Stomach (tissue), 9 donors: ENCODE results near the gene ATP13A3. TPM values are rescaled to one million over a fixed set of nuclear protein-coding genes. Genes with fewer than 3 reads are reported as not detected.
A peak's percentile ranks its signal among the peaks of the same experiment; 100 is the strongest.
"Not testable (repeated sequence)": the region's sequence is repeated elsewhere in the genome, so short reads cannot be mapped to it uniquely, and the experiment has no call there.

Source experiments
- DNase-seq, 2 donors: peaks; one replicate each; pipeline versions ENCODE4 v3.0.0 to v3.0.0-alpha.2; 2013 to 2019
- H3K27ac ChIP-seq, 5 donors: fragments of 200-600 bp in 4 of 5; sonication (generic) in 4 of 5; one replicate each; pipeline ENCODE4 v1.5.1; 2013 to 2019; ENCODE audit warnings: mild to moderate bottlenecking in 1 of 5, moderate library complexity in 1 of 5
- H3K27me3 ChIP-seq, 3 donors: fragments of 200-600 bp; sonication (generic); one replicate each; pipeline ENCODE4 v1.5.1; 2017 to 2019; ENCODE audit warnings: mixed run types in 1 of 3
- H3K36me3 ChIP-seq, 4 donors: fragments of 200-600 bp; sonication (generic); 1 replicate in 3 of 4; 2 replicates in 1 of 4; pipeline ENCODE4 v1.5.1; 2016 to 2019
- H3K4me1 ChIP-seq, 4 donors: fragments of 200-600 bp; sonication (generic); one replicate each; pipeline ENCODE4 v1.5.1; 2016 to 2019
- H3K4me3 ChIP-seq, 4 donors: fragments of 200-600 bp; sonication (generic) in 3 of 4; one replicate each; pipeline ENCODE4 v1.5.1; 2016 to 2019; ENCODE audit warnings: mild to moderate bottlenecking in 1 of 4
- H3K9me3 ChIP-seq, 4 donors: fragments of 200-600 bp; sonication (generic); one replicate each; pipeline ENCODE4 v1.5.1; 2016 to 2019
- EP300 ChIP-seq: sonication (generic); formaldehyde crosslinking; IDR thresholded peaks from one replicate; pipeline ENCODE4 v1.6.1; 2017; ENCODE audit warnings: antibody characterized with exemption
- POLR2A ChIP-seq, 4 donors: fragments of 450-650 bp; IDR thresholded peaks; one replicate each; pipeline ENCODE4 v1.6.1; 2016; ENCODE audit warnings: antibody characterized with exemption in 4 of 4, control low read depth in 2 of 4, mild to moderate bottlenecking in 1 of 4, moderate library complexity in 1 of 4
- POLR2AphosphoS5 ChIP-seq, 3 donors: sonication (generic); formaldehyde crosslinking; IDR thresholded peaks; one replicate each; pipeline ENCODE4 v1.6.1; 2016; ENCODE audit warnings: antibody characterized with exemption in 3 of 3
- WGBS, 5 donors: extraction: QIAGEN DNeasy Blood & Tissue Kit in 3 of 5; methylation state at CpG; one replicate each; pipeline versions ENCODE4 v1.1.5 to v1.1.7; 2013 to 2018; 5-methylcytosine and 5-hydroxymethylcytosine counted together
- intact Hi-C: fragments of 100-400 bp; cut with DNase I; formaldehyde crosslinking; loops from one replicate; pipeline ENCODE4 v1.15.1; 2023; ENCODE audit warnings: low total_unique reads
- polyA plus RNA-seq, 3 donors: library from polyadenylated mRNA; stranded (reverse); fragments of 200-250 nt; gene quantifications; one replicate each; pipeline ENCODE4 v1.2.3, GENCODE V29; 2013
- total RNA-seq, 5 donors: library from RNA; depleted of rRNA; stranded (reverse); fragments of >200 nt; gene quantifications; one replicate each; pipeline versions ENCODE4 v1.1.0 to v1.2.3, GENCODE V29; 2014 to 2016
- TF ChIP-seq, protein P1 (sequence below), 7 experiments: fragments of 450-650 bp in 4 of 7; fragments of 200-600 bp in 3 of 7; sonication (generic) in 3 of 7; IDR thresholded peaks; one replicate each; pipeline ENCODE4 v1.5.1; 2016 to 2019; ENCODE audit warnings: antibody characterized with exemption in 7 of 7, control low read depth in 2 of 7, mild to moderate bottlenecking in 1 of 7
- donor health status: healthy with polysubstance abuse.
- donor health status: Bipolar disorder and iron deficiency.
- donor health status: healthy.

The ATP13A3 gene
- total and polyA plus RNA-seq, 8 donors = 11.2 to 332 (median 21.4) TPM

DNA sequence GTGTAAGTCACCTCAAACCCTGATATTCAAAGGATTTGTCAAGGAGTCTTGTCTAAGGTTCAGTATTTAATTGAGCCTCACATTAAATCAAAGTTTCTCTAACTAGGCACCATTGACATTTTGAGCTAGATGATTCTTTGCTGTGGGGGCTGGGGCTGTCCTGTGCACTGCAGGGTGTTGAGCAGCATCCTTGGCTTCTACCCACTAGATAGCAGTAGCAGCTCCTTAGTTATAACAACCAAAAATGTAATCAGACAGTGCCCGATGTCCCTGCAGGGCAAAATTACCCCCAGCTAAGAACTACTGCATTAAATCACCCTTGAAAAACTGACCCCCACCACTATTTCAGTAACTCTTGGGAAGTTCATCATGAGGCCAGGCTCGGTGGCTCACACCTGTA is 17.3 kb upstream of the ATP13A3 start:
- TF ChIP-seq POLR2A (IDR thresholded peaks at IDR 0.05) (no peak), EP300 (no peak), POLR2AphosphoS5 (IDR thresholded peaks at IDR 0.05) (no peak)
- TF ChIP-seq, protein P1, sequence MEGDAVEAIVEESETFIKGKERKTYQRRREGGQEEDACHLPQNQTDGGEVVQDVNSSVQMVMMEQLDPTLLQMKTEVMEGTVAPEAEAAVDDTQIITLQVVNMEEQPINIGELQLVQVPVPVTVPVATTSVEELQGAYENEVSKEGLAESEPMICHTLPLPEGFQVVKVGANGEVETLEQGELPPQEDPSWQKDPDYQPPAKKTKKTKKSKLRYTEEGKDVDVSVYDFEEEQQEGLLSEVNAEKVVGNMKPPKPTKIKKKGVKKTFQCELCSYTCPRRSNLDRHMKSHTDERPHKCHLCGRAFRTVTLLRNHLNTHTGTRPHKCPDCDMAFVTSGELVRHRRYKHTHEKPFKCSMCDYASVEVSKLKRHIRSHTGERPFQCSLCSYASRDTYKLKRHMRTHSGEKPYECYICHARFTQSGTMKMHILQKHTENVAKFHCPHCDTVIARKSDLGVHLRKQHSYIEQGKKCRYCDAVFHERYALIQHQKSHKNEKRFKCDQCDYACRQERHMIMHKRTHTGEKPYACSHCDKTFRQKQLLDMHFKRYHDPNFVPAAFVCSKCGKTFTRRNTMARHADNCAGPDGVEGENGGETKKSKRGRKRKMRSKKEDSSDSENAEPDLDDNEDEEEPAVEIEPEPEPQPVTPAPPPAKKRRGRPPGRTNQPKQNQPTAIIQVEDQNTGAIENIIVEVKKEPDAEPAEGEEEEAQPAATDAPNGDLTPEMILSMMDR (IDR thresholded peaks at IDR 0.05) = no peak
- intact Hi-C loops = no loop called here
- no peaks in the 10 kb centered on the region for H3K36me3 ChIP-seq
- WGBS, 5 donors = 88 to 97% (median 94%) methylated on average over 2 of the region's 2 CpGs
- no peaks in the 10 kb centered on the region for H3K9me3 ChIP-seq
- H3K27ac ChIP-seq = no peak overlapping the region
- H3K4me3 ChIP-seq = no peak overlapping the region
- H3K4me1 ChIP-seq = no peaks in the 10 kb centered on the region
- H3K27me3 ChIP-seq = no peaks in the 10 kb centered on the region
- DNase-seq = no peak

DNA sequence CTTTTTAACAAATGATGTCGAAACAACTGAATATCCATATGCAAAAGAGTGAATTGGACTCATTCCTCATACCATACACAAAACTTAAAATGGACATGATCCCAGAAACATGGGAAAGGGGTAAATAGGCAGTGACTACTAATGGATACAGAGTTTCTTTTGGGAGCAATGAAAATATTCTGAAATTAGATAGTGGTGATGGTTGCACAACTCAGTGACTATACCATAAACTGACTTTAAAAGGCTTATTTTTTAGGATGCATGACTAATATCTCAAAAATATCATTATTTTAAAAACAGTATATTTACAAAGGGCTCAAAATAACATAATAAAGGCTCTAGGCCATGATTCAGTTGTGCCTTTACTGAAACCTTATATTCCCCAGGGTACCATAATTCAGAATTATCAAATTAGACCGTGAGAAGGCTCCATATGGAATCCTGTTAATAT is 16.3 kb upstream of the ATP13A3 start:
- H3K27me3 ChIP-seq = no peaks in the 10 kb centered on the region
- H3K4me3 ChIP-seq = no peak overlapping the region
- no peak for DNase-seq

DNA sequence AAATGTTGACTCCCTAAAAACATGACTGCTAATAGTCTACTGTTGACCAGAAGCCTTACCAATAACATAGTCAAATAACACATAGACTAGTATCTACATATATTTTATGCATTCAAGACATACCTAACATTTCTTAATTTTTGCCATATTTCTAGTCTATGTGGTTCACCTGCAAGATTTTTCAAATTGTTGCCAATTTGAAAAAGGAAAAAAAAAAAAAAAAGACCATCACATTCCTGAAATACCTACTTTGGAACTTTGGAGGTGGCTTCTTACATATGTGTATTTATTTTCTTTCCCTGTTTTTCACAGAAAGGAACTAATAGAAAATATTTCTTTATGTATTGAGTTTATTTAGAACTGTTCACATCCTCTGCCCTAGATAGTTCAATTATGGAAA is 13.4 kb upstream of the ATP13A3 start:
- TF ChIP-seq POLR2A (IDR thresholded peaks at IDR 0.05) = no peak
- TF ChIP-seq EP300 = no peak
- TF ChIP-seq POLR2AphosphoS5 (IDR thresholded peaks at IDR 0.05) = no peak
- TF ChIP-seq, protein P1 (IDR thresholded peaks at IDR 0.05) = no peak
- H3K27ac ChIP-seq = no peak overlapping the region
- intact Hi-C loops = no loop called here
- no peak overlapping the region for H3K4me3 ChIP-seq
- no peaks in the 10 kb centered on the region for H3K36me3 ChIP-seq
- H3K4me1 ChIP-seq = peaks cover 0 to 24% (median 13%) of the 10 kb centered on the region in 4 donors
- H3K9me3 ChIP-seq = no peaks in the 10 kb centered on the region
- no peak for DNase-seq
- H3K27me3 ChIP-seq = no peaks in the 10 kb centered on the region

More for the DNA sequence above, 16.3 kb upstream of the ATP13A3 start:
- Histone ChIP-seq H3K4me1 (no peaks in the 10 kb centered on the region), H3K27ac (no peak overlapping the region), H3K36me3 (no peaks in the 10 kb centered on the region), H3K9me3 (no peaks in the 10 kb centered on the region)
- WGBS, 5 donors = 89 to 96% (median 93%) methylated on average over 2 of the region's 2 CpGs
- intact Hi-C loops = no loop called here
- TF ChIP-seq, protein P1 (IDR thresholded peaks at IDR 0.05) = no peak
- no peak for TF ChIP-seq POLR2AphosphoS5 (IDR thresholded peaks at IDR 0.05)
- TF ChIP-seq POLR2A (IDR thresholded peaks at IDR 0.05) = no peak
- TF ChIP-seq EP300 = no peak

DNA sequence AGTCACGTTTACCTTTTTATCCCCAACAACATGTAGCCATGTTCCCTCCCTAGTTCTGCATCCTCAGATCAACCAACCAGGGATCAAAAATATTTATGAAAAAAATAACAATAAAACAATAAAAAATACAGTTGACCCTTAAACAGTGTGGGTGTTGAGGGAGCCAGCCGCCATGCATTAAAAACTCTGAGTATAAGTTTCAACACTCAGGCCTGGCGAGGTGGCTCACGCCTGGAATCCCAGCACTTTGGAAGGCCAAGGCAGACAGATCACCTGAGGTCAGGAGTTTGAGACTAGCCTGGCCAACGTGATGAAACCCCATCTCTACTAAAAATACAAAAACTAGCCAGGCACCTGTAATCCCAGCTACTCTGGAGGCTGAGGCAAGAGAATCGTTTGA is 12.7 kb upstream of the ATP13A3 start:
- intact Hi-C loops, H3K27ac ChIP-seq, DNase-seq, H3K27me3 ChIP-seq, H3K36me3 ChIP-seq, H3K4me3 ChIP-seq, H3K9me3 ChIP-seq: not testable (repeated sequence)
- 77 to 96% (median 91%) methylated on average over 6 of the region's 6 CpGs for WGBS, 5 donors
- peaks cover 1 to 30% (median 19%) of the 10 kb centered on the region in 4 donors for H3K4me1 ChIP-seq

DNA sequence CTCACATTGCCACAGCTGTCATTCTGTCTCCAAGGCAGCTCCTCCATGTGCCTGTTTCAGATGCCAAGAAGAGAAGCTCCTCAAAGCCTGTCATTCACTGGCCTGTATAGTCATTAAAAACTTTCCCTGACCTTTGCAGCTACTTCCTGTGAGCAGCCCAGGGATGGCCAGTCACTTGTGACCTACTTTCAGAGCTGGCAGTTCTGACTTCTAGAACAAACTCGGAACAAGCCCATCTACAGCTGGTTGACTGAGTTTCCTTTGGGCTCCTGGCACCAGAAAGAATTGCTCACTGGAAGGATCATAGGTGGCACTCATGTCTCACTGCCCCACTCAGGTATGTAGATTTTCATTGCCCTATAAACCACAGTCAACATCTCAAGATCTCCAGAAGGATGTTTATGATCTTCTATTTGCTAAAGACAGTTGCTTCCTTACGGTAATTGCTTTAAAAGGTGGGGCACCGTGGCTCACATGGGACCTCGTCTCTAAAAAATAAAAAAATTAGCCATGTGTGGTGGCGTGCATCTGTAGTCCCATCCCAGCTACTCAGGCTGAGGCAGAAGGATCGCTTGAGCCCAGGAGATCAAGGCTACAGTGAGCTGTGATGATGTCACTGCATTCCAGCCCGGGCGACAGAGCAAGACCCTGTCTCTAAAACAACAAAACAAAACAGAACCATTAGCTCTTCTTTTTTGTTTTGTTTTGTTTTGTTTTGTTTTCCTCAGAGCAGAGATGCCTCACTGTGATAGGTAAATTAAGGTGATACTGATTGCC is 11.2 kb upstream of the ATP13A3 start:
- 74 to 79% (median 78%) methylated on average over 8 of the region's 8 CpGs for WGBS, 5 donors
- peaks cover 8 to 39% (median 27%) of the 10 kb centered on the region in 4 donors for H3K4me1 ChIP-seq
- intact Hi-C loops = no loop called here
- peak in 1 of 2 donors; percentile 51 for DNase-seq
- no peaks in the 10 kb centered on the region for H3K9me3 ChIP-seq
- no peaks in the 10 kb centered on the region for H3K27me3 ChIP-seq
- H3K4me3 ChIP-seq = no peak overlapping the region
- H3K27ac ChIP-seq = no peak overlapping the region
- H3K36me3 ChIP-seq = no peaks in the 10 kb centered on the region
- no peak for TF ChIP-seq EP300
- TF ChIP-seq POLR2A (IDR thresholded peaks at IDR 0.05) = no peak
- TF ChIP-seq, protein P1 (IDR thresholded peaks at IDR 0.05) = no peak
